Vagina (tissue), 2 donors: Measurements from ENCODE around the gene ARID1B.

ENCODE experiments used
- POLR2A ChIP-seq, 2 donors: fragments of 450-650 bp; IDR thresholded peaks; one replicate each; pipeline ENCODE4 v1.6.1; 2017; ENCODE audit warnings: antibody characterized with exemption in 2 of 2, mild to moderate bottlenecking in 2 of 2, moderate library complexity in 2 of 2
- POLR2AphosphoS5 ChIP-seq, 2 donors: sonication (generic); formaldehyde crosslinking; IDR thresholded peaks; one replicate each; pipeline ENCODE4 v1.9.0; 2017; ENCODE audit warnings: antibody characterized with exemption in 2 of 2, mild to moderate bottlenecking in 2 of 2, low read depth in 1 of 2; ENCODE audit not compliant: insufficient read depth in 1 of 2
- TF ChIP-seq, protein P1 (sequence below), 3 experiments: fragments of 450-650 bp in 2 of 3; fragments of 200-600 bp in 1 of 3; sonication (generic) in 1 of 3; IDR thresholded peaks; one replicate each; pipeline ENCODE4 v1.5.1; 2017 to 2019; ENCODE audit warnings: antibody characterized with exemption in 3 of 3, mild to moderate bottlenecking in 2 of 3, moderate library complexity in 2 of 3

DNA sequence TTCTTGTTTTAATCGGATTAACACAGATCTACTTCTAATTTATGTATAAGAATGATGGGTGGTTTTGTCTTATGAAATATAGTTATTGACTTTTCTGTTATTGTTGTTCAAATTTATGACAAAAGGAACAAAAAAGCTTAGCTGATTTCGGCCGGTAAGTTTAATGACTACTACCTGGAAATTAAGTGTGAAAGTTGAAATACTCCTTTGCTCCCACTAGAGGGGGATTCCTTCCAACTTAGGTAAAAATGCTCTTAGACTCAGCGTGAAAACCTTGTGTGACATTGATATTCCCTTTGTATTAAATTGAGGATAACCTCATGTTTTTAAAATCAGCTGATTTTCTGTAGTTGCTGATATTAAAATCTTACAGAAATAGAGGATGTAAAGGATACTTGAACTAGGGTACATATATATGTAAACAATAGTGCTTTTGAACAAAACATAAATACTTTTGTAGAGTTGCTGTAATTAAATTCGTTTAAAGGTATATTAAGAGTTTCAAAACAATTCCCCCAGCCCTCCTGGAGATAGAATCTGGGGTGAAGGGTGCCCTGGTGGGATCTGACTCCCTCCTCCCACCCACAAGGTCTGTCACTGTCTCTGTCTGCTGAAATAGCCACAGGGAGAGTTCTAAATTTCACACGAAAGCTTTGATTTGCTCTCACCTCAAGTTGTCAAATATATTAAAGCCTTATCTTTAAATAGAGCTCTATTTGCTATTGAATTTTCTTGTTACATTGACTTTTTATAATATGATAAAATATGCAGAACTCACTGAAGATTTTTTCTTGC, 257.5 kb downstream of the ARID1B start:
- TF ChIP-seq, protein P1, sequence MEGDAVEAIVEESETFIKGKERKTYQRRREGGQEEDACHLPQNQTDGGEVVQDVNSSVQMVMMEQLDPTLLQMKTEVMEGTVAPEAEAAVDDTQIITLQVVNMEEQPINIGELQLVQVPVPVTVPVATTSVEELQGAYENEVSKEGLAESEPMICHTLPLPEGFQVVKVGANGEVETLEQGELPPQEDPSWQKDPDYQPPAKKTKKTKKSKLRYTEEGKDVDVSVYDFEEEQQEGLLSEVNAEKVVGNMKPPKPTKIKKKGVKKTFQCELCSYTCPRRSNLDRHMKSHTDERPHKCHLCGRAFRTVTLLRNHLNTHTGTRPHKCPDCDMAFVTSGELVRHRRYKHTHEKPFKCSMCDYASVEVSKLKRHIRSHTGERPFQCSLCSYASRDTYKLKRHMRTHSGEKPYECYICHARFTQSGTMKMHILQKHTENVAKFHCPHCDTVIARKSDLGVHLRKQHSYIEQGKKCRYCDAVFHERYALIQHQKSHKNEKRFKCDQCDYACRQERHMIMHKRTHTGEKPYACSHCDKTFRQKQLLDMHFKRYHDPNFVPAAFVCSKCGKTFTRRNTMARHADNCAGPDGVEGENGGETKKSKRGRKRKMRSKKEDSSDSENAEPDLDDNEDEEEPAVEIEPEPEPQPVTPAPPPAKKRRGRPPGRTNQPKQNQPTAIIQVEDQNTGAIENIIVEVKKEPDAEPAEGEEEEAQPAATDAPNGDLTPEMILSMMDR (IDR thresholded peaks at IDR 0.05), result peak in 2 of 3 experiments; percentile 28 to 37
- no peak for TF ChIP-seq POLR2A (IDR thresholded peaks at IDR 0.05)
- no peak for TF ChIP-seq POLR2AphosphoS5 (IDR thresholded peaks at IDR 0.05; ENCODE audit: insufficient read depth in 1 of 2, low read depth in 1 of 2)
